GM10266 (cell line): ENCODE results near the gene TBCA.

ENCODE experiments used
- DNase-seq: peaks from one replicate; pipeline ENCODE4 v3.0.0; 2012; ENCODE audit errors: extremely low spot score
- TF ChIP-seq, protein P1 (sequence below): IDR thresholded peaks from 2 replicates; pipeline ENCODE4 v1.5.1; 2012; ENCODE audit warnings: mild to moderate bottlenecking, low read depth; ENCODE audit not compliant: control insufficient read depth, insufficient read depth; ENCODE audit errors: missing control alignments

The TBCA gene, protein sequence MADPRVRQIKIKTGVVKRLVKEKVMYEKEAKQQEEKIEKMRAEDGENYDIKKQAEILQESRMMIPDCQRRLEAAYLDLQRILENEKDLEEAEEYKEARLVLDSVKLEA

DNA sequence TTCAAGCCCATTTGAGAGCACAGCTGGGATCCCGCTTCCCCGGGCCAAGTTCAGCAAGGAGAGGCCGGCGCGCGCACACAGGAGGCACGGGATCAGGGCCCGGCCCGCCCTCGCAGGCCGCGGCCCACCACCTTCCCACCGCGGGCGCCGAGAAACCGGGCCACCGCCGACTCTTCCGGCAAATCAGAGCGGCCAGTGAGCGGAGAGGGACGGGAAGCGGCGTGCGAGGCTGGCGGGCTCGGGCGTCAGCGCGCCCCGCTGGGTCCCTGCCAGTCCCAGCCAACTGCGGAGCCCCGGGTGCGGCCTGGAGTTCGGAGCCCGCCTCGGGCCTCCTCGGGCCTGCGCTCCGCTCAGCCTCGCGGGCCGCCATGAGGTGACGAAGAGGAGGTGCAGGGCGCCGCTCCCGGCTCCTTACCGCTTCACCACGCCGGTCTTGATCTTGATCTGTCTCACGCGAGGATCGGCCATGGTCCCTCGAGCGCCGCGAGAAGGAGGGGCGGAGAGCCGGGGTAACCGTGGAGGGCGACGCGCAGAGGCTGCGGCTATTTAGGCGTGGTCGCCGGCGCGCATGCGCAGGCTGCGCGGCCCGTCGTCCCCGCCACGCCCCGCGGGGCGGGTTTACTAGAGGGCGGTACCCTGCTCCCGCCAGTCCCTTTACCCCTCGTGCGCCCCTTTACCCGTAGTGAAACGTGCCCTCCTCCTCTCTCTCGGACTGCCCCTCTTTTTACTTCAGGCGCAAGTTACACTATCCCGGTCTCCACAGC lies at the start of gene TBCA:
Gene TBCA (minus strand): TSS at position 550 of the 764 bp plus-strand sequence. CDS start 82 bp downstream, at position 468.
- TF ChIP-seq, protein P1, sequence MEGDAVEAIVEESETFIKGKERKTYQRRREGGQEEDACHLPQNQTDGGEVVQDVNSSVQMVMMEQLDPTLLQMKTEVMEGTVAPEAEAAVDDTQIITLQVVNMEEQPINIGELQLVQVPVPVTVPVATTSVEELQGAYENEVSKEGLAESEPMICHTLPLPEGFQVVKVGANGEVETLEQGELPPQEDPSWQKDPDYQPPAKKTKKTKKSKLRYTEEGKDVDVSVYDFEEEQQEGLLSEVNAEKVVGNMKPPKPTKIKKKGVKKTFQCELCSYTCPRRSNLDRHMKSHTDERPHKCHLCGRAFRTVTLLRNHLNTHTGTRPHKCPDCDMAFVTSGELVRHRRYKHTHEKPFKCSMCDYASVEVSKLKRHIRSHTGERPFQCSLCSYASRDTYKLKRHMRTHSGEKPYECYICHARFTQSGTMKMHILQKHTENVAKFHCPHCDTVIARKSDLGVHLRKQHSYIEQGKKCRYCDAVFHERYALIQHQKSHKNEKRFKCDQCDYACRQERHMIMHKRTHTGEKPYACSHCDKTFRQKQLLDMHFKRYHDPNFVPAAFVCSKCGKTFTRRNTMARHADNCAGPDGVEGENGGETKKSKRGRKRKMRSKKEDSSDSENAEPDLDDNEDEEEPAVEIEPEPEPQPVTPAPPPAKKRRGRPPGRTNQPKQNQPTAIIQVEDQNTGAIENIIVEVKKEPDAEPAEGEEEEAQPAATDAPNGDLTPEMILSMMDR = no peak
- DNase-seq = peak; percentile 89

DNA sequence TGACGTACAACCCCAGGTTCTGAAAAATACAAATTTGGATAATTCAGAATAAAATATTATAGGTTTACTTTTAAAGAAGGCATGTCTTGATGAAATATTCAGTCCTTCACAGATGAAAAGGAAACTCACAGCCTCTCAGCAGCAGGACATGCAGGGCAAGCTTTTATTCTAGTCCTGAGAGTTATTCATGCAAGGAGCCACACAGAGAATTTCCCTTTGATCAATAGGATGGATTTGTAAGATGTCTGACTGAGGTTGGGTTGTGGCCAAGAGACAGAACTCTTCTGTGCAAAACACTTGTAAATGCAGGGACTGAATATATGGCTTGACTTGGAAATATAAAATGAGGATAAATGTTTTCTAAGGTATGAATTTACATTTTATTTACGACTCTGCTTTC lies 48.8 kb upstream of the TBCA start:
- TF ChIP-seq, protein P1 = no peak
- DNase-seq = no peak

DNA sequence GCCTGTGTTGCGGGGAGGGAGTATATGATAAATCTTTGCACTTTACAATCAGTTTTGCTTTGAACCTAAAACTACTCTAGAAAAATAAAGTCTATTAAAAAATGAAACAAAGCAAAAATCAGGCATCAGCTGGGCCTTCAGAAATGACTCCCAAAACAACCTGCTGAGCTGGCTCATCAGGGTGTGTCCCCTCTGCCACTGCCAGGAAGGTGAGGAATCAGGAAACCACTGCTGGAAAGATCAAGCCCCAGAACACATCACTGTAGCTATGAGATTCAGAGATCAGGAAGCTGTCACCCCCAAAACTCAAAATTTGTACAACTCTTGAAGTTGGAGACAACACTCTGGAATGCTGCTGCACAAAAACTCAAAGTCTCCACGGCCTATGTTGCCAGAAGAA lies 40.5 kb upstream of the TBCA start:
- TF ChIP-seq, protein P1 = no peak
- no peak for DNase-seq

DNA sequence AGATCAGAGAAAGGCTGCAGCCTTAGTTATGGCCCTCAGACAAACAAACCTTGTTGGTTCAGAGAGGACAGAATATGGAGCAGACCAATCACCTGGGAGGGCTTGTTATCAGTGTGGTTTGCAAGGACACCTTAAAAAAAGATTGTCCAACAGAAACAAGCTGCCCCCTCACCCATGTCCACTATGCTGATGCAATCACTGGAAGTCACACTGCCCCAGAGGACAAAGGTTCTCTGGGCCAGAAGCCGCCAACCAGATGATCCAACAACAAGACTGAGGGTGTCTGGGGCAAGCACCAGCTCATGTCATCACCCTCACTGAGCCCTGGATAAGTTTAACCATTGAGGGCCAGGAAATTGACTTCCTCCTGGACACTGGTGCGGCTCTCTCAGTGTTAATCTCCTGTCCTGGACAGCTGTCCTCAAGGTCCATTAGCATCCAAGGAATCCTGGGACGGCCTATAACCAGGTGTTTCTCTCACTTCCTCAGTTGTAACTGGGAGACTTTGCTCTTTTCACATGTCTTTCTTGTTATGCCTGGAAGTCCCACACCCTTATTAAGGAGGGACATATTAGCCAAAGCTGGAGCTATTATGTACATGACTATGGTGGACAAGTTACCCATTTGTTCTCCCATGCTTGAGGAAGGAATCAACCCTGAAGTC lies 36.9 kb upstream of the TBCA start:
- TF ChIP-seq, protein P1 = no peak

DNA sequence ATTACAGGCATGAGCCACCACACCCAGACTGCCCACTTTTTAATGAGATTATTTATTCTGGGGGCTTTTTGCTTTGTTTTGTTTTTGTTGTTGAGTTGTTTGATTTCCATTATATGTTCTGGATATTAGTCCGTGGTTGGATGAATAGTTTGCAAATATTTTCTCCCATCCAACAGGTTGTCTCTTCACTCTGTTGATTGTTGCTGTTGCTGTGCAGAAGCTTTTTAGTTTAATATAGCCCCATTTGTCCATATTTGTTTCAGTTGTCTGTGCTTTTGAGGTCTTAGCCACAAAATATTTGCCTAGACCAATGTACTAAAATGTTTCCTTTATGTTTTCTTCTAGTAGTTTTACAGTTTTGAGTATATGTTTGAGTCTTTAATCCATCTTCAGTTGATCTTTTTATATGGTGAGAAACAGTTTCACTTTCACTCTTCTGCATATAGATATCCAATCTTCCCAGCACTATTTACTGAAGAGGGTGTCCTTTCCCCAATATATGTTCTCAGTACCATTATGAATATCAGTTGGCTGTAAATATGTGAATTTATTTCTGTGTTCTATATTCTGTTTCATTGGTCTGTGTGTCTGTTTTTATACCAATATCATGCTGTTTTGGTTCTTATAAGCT lies 30.2 kb upstream of the TBCA start:
- TF ChIP-seq, protein P1 = no peak
- DNase-seq = no peak

More for the DNA sequence above, 36.9 kb upstream of the TBCA start:
- DNase-seq = no peak

DNA sequence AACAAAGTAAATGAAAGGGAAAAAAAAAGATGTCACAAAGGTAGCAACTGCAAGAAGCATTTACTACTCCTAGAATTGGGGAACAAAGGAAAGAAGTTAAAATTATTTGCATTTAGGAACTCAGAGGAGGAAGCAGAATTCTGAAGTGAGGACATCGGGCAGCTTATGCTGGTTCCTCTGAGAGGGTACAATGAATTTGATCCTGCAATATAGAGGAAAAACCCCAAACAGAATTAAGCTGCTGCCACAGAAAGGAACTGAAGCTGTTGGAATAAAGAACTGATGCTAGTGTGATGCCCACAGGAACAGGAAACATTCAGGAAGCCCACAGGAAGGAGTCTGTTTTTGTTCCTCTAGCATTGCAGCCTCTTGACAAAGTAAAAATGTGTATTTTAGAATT lies 22.3 kb upstream of the TBCA start:
- DNase-seq = no peak
- TF ChIP-seq, protein P1 = no peak
